GM21723 (cell line): ENCODE measurements around the gene PTH2.
"Not testable (repeated sequence)": the region's sequence is repeated elsewhere in the genome, so short reads cannot be mapped to it uniquely, and the experiment has no call there.

Source experiments
- ATAC-seq: cut with Tn5 transposase; IDR thresholded peaks from one replicate; pipeline ENCODE4 v1.9.1; 2021; ENCODE audit warnings: mild to moderate bottlenecking, moderate library complexity; ENCODE audit not compliant: unreplicated experiment

PTH2 gene, protein sequence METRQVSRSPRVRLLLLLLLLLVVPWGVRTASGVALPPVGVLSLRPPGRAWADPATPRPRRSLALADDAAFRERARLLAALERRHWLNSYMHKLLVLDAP

DNA sequence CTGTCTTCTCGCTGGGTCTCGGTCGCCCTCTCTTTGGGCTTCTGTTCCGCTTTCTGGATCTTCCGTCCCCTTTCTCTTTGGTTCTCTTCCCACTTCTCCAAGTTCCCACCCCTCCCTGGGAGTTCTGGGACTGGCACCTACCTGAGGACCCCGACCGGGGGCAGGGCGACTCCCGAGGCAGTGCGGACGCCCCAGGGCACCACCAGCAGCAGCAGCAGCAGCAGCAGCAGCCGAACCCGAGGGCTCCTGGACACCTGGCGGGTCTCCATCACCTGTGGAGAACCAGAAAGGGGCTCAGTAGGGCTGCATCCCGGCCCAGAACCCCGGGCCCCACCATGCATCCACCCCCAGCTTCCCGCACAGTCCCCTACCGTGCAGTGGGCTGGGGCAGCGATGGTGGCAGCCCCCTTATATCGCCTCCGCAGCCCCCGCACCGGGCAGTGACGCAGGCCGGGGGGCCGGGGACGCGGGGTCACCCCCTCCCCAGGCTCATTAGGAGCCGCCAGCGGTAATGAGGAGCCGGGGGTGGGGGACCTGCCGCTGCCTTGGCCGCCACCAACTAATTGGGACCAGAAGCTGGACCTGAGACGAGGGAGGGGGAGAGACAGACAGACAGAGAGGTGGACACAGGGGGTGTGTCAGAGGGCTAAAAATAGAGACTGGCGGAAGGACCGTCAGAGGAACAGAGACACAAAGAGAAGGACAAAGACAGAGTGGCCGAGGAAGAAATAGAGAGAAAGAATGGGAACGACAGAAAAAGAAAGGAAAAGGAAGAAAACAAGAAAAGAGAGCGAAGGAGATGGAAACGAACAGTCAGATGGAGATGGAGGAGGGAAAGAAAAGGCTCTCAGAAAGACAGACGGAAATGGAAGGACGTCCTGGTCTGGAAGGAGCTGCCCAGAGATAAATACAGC is at the start of gene PTH2:
Gene PTH2, minus strand, starts transcription at position 371 of the 914 bp plus-strand sequence. Its CDS starts 102 bp downstream, at position 269.
- no peak for ATAC-seq

DNA sequence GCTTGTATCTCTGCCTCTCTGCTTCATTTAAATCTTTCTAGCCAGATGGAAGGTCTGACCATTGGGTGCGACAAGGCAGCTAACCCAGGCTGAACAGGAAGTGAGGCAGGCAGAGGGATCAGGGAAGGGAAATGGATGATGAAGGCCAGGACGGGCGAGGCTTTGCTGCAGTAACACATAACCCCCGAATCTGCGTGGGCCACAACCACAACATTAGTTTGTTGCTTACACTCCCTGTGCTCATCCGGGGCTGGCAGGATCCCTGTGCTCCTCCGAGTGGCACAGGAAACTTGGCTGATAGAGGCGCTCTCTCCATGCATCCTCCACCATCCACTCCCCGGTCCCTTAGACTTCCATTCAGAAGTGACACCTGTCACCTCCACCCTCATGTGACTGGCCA is 49.7 kb upstream of the PTH2 start:
- no peak for ATAC-seq

DNA sequence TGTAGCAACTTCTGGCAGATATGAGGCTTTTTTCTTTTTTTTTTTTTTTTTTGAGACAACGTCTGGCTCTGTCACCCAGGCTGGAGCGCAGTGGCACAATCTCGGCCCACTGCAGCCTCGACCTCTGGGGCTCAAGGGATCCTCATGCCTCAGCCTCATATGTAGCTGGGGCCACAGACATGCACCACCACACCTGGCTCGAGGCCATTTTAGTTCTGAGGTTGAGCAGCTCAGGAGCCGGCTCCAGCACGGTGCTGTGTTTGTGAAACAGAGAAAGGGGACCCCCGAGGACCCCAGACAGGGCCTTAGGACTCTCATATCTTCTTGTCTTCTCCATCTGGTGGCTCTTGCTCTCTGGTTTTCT is 47.4 kb upstream of the PTH2 start:
- no peak for ATAC-seq

DNA sequence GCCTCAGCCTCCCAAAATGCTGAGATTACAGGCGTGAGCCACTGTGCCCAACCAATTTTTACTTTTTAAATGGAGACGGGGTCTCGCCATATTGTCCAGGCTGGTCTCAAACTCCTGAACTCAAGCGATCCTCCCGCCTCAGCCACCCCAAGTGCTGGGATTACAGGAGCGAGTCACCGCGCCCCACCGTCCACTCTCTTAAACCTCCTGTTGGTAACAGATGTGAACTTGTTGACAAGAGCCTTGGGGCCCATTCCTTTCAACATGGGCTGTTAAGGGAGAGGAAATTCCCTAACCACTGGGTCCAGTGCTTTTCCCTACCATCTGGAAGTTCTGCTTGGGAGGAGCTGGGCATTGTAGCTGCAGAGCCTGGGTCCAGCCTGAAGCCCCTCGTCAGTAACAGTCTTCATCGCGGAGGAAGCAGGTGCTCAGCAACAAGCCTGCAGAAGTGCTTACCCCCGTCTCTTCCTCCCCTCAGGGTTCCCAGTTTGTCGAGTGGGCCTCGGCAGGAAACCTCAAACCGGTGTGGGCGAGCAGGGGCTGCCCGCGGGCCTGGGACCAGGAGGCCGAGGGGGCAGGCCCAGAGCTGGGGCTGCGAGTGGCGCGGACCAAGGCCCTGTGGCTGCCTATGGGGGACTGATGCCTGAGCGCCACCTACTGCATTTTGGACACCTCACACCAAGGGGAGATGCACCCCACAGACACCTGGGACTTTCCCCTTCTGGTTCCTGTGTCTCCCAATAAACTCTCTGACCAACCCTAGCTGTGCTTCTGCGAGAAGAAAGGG is 46.8 kb upstream of the PTH2 start:
- ATAC-seq, result peak; percentile 60

DNA sequence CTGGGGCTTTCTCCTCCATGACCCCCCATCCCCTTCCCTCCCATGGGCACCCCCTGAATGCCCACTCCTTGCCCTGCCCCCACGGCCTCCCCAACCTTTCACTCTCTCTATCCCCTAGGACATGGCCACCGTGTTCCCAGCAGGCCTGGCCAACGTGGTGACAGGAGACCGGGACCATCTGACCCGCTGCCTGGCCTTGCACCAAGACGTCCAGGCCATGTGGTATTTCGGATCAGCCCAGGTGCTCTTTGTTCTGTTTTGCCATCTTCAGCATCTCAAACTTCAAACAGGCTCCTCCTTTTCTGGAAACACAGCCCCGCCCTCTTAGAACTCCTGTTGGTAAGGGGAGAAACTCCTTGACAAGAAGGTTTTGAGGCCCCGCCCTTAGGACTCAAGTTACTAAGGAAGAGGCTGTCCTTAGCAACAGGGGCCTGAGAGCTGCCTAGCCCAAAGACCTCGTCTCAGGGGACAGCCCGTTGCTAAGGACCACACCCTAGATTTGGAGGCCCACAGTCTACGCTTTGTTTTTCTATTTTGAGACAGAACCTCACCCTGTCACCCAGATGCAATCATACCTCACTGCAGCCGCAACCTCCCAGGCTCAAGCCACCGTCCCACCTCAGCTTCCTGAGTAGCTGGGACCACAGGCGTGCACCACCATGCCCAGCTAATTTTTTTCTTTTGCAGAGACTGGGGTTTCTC is 45.7 kb upstream of the PTH2 start:
- peak; percentile 67 for ATAC-seq

DNA sequence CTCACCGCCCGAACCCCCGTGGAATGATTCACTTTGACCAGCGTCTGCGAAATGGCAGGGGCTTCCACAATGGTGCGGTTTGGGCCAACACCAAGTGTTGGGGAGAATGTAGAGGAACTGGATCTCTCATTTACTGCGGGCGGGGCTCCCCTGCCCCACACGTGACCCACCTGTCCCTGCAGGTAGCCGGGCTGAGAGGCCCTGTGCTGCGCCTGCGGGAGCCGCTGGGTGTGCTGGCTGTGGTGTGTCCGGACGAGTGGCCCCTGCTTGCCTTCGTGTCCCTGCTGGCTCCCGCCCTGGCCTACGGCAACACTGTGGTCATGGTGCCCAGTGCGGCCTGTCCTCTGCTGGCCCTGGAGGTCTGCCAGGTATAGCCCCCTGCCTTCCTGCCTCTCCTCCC is 45.0 kb upstream of the PTH2 start:
- ATAC-seq, result no peak

DNA sequence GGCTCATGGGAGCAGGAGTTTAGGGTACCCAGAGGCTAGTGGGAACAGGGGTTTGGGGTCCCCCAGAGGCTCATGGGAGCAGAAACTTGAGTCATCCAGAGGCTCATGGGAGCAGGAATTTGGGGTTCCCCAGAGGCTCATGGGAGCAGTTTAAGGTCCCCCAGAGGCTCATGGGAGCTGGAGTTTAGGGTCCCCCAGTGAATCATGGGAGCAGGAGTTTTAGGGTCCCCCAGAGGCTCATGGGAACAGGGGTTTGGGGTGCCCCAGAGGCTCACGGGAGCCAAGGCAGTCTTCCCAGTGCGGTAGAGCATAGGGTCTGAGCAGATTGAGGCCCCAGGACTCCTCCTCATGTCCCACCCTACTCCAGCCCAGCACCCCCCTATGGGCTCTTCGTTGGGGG is 42.1 kb upstream of the PTH2 start:
- no peak for ATAC-seq

DNA sequence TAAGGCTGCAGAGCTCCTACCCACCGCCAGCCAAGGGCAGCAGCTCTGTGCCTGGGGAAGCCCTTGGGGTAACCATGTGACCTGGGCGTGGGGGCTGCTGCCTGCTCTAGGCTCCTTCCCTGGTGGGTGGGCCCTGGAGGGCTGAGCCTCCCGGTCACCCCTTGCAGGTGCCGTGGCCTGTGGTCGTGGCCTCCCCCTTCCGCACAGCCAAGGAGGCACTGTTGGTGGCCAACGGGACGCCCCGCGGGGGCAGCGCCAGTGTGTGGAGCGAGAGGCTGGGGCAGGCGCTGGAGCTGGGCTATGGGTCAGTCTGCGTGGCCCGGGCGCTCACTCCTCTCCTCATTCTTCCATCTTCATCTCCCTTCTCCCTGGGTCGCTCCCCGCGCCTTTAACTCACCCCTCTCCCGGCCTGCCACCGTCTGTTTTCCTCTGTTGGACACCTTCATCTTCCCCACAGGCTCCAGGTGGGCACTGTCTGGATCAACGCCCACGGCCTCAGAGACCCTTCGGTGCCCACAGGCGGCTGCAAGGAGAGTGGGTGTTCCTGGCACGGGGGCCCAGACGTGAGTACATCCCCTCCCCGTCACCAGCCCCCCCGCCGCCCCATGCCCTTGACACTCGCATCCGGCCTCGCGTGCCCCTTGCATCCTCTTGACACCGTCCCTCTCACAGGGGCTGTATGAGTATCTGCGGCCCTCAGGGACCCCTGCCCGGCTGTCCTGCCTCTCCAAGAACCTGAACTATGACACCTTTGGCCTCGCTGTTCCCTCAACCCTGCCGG is 40.9 kb upstream of the PTH2 start:
- no peak for ATAC-seq

DNA sequence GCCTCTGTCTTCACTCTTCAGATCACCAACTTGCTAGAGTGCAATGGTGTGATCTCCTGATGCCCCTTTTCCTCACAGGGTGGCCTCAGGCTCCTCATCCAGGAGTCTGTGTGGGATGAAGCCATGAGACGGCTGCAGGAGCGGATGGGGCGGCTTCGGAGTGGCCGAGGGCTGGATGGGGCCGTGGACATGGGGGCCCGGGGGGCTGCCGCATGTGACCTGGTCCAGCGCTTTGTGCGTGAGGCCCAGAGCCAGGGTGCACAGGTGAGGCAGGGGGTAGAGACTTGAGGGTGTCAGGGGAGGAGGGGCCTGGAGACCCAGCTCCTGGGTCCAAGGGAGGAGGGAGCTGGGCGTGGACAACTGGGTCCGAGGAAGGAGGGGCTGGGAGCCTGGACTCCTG is 39.3 kb upstream of the PTH2 start:
- no peak for ATAC-seq

DNA sequence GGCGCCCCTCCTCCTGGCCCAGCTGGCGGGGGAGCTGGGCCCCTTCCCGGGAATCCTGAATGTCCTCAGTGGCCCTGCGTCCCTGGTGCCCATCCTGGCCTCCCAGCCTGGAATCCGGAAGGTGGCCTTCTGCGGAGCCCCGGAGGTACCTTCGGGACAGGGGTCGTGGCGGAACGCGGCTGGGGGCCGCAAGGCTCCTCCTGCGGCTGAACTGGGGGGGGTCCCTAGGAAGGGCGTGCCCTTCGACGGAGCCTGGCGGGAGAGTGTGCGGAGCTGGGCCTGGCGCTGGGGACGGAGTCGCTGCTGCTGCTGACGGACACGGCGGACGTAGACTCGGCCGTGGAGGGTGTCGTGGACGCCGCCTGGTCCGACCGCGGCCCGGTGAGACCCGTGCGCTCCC is 38.4 kb upstream of the PTH2 start:
- ATAC-seq, result no peak

DNA sequence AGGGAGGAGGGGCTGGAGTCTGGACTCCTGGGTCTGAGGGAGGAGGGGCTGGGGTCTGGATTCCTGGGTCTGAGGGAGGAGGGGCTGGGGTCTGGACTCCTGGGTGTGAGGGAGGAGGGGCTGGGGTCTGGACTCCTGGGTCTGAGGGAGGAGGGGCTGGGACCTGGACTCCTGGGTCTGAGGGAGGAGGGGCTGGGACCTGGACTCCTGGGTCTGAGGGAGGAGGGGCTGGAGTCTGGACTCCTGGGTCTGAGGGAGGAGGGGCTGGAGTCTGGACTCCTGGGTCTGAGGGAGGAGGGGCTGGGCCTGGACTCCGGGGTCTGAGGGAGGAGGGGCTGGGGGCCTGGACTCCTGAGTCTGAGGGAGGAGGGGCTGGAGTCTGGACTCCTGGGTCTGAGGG is 37.9 kb upstream of the PTH2 start:
- ATAC-seq, result not testable (repeated sequence)

DNA sequence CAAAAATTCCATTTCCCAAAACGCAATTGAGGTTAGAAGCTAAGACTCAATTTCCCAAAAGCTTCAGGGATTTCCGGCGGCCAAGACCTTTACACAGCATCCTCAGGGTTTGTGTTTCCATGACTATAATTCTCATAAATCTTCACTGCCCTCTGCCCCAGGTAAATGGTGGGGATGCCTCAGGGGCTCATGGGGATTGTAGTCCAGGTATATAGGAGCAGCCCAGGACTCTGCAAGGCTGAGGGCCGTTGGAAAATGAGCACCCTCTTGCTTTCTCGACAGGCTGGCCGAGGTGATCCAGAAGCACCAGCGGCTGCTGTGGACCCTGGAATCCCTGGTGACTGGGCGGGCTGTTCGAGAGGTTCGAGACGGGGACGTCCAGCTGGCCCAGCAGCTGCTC is 36.1 kb upstream of the PTH2 start:
- ATAC-seq, result no peak

DNA sequence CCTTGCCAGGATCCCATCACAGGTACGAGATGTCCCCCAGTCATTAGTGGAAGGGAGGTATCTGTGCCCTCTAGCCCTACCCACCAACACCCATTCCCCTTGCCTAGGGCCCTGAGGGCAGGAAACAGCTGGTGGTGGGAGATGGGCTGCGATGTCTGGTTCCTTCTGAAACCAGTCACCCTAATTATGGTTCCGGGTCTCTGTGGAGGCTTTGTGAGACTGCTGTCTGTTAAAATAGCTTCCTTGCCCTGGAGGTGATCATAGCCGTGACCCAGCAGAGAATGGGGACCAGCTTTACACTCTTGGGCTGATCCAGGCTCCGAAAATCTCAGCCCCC is 35.3 kb upstream of the PTH2 start:
- ATAC-seq, result no peak

DNA sequence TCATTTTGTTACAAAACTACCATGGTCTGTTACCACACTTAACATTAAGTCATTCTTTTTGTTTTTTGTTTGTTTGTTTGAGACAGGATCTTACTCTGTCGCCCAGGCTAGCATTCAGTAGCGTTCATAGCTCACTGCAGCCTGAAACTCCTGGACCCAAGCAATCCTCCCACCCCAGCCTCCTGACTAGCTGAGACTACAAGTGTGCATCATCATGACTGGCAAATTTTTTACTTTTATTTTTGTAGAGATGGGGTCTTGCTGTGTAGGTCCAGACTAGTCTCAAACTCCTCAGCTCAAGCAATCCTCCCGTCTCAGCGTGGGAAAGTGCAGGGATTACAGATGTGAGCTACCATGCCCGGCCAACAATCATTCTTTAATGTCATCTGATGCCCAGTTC is 33.1 kb upstream of the PTH2 start:
- no peak for ATAC-seq

DNA sequence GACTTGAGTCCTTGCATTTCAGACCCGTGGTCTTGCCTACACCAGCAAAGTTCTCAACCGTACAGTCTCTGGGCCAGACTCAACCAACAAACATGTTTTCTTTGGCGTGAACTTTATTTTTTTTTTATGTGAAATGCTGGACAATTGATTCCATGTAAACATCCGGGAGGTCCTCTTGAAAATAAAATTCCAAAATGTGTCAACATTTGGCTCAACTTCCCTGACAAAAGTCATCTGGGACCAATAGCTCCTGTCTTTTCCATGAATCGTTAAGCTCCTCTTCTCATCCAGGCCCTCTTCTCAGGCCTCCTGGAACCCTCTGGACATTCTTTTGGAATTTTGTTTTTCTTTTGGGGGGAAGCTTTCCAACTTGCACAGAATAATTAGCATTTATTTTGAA is 32.5 kb upstream of the PTH2 start:
- no peak for ATAC-seq

DNA sequence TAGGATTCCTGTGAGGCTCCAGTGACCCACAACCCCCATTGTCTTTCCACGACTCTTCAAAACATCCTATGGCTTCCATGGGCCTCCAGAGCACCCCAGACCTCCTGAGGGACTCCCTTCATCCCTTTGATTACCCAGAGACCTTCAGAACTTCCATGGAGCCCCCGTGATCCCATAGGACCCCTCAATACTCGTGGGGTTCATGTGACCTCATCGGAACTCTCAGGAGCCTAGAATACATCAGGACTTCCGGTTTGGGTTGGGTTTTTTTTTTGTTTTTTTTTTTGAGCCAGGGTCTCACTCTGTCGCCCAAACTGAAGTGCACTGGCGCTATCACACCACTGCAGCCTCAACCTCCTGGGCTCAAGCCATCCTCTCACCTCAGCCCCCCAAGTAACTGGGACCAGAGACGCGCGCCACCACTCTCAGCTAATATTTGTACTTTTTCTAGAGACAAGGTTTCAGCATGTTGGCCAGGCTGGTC is 30.6 kb upstream of the PTH2 start:
- no peak for ATAC-seq

DNA sequence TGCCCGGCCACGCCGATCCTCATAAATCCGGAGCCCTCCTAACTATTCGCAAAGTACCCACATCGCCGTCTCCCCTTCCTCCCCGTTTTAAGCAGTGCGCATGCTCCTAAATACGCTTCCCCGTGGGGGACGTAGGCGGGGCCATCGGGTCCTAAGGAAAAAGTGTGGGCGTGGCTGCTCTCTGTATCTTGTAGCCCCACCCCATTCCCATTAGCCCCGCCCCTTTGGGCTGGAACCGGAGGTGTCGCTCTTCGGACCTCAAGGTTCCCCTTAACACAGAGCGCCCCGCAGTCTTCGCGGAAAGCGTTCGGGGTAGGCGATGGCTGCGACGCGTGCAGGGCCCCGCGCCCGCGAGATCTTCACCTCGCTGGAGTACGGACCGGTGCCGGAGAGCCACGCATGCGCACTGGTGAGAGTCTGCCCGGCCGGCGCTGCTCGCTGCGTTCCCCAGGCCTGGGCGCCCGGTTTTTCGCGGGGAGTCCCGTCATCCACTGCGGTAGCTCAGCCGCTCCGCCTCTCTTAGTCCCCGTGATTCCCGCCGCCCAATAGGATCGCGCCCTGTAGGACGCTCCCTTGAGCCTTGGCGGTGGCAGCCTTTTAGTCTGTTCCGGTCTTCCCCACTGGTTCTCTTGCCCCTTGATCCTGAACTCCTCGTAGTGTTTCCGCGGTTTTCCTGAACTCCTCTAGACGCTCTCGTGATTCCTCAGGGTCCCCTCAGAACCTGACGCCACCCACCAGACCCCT is 29.9 kb upstream of the PTH2 start, which contains the start of gene ALDH16A1:
Gene ALDH16A1, plus strand, starts transcription at position 213 of the 744 bp plus-strand sequence. Its CDS starts 107 bp downstream, at position 320.
- peak; percentile 79 for ATAC-seq

DNA sequence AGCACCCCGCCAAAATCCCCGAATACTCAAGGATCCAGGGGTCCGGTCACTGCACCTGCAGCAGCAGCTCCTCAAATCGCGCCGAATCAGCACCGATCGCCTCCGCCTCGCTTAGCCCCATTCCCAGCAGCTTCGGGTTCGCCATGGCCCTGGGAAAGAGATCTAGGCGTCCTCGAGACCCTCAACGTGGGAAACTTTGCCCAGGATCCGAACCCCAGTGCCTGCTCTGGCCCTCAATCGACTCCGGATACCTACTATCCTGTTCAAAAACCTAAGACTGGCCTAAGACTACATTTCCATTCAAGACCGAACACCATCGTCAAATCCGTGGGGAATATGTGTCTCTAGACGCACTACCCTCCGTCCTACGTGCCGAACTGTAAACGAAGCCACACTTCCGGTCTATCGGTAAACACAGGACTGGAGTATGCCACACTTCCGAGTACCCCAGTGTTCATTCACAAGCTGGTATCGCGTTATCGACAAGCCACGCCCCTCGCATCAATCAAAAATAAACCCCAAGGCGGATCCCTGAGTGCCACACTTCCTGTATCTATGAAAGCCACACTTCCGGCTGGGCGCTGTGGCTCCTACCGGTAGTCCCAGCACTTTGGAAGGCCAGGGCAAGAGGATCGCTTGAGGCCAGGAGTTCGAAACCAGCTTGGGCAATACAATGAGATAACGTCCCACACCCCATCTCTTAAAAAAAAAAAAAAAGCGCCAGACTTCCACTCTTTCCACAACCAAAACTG is 28.4 kb upstream of the PTH2 start, which contains the start of gene PIH1D1:
Gene PIH1D1, minus strand, starts transcription at position 385 of the 752 bp plus-strand sequence. Its CDS starts 240 bp downstream, at position 145.
- peak; percentile 56 for ATAC-seq

DNA sequence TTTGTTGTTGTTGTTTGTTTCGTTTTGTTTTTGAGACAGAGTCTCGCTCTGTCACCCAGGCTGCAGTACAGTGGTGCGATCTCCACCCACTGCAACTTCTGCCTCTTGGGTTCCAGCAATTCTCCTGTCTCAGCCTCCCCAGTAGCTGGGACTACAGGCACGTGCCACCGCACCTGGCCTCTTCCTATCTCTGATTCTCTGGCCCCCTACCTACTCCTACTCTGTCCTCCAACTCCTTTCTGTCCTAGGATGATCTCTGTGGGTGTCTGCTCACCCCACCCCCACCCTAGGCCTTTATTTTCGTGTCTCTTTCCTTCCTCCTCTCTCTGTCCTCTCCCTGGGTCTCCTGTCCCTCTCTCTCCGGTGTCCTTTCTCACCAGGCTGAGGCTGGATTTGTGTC is 27.2 kb upstream of the PTH2 start:
- ATAC-seq, result no peak
